ENCODE results near the gene EVA1A.

The EVA1A gene

DNA sequence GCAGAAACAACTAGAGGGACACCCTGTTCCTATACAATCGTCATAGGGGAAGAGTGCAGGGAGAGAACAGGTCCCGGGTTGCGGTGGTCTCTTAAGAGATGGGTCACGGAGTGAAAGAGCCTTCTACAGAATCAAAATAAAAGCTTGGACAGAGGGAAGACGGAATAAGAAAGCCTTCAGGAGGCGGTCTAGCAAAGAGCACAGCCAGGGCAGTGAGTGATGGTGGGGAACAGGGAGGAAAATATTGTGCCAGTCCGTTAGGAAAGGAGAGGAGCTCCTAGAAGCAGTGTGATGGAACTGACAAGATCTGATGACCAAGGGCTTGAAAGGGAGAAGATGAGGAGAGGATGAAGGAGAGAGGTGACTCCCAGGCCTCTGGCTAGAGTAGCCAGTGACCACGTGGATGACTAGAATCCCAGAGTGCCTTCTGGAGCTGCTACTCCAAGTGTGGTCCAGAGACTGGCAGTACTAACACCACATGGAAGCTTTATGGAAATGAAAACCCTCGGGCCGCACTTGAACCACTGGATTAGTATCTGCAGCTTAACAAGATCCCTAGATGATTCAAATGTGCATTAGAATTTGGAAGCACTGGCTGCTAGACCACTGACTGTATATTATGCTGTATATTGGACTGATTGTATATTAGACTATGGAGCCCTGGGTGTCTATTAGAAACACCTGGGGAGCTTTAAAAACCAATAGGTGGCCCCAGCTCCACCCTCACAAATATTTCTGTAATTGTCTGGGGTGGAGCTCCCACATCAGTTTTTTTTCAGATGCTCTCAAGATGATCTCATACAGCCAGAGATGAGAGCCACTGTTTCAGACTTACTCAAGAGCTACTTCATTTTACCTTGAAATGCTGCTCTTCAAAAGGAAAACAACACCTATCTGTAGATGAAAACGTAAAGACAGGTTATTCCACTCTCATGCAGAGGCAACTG lies 1.1 kb upstream of the EVA1A start:
- in situ Hi-C loops (cut with MboI; ENCODE audit: low pct_unique_long_range_greater_than_20kb, low sequenced_read_pairs, unreplicated experiment): no loop called here
- TF ChIP-seq, protein P1, sequence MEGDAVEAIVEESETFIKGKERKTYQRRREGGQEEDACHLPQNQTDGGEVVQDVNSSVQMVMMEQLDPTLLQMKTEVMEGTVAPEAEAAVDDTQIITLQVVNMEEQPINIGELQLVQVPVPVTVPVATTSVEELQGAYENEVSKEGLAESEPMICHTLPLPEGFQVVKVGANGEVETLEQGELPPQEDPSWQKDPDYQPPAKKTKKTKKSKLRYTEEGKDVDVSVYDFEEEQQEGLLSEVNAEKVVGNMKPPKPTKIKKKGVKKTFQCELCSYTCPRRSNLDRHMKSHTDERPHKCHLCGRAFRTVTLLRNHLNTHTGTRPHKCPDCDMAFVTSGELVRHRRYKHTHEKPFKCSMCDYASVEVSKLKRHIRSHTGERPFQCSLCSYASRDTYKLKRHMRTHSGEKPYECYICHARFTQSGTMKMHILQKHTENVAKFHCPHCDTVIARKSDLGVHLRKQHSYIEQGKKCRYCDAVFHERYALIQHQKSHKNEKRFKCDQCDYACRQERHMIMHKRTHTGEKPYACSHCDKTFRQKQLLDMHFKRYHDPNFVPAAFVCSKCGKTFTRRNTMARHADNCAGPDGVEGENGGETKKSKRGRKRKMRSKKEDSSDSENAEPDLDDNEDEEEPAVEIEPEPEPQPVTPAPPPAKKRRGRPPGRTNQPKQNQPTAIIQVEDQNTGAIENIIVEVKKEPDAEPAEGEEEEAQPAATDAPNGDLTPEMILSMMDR (IDR thresholded peaks at IDR 0.05; ENCODE audit: extremely low read depth, insufficient read depth, missing control alignments): no peak
- peak; percentile 44 for DNase-seq (ENCODE audit: low spot score)

DNA sequence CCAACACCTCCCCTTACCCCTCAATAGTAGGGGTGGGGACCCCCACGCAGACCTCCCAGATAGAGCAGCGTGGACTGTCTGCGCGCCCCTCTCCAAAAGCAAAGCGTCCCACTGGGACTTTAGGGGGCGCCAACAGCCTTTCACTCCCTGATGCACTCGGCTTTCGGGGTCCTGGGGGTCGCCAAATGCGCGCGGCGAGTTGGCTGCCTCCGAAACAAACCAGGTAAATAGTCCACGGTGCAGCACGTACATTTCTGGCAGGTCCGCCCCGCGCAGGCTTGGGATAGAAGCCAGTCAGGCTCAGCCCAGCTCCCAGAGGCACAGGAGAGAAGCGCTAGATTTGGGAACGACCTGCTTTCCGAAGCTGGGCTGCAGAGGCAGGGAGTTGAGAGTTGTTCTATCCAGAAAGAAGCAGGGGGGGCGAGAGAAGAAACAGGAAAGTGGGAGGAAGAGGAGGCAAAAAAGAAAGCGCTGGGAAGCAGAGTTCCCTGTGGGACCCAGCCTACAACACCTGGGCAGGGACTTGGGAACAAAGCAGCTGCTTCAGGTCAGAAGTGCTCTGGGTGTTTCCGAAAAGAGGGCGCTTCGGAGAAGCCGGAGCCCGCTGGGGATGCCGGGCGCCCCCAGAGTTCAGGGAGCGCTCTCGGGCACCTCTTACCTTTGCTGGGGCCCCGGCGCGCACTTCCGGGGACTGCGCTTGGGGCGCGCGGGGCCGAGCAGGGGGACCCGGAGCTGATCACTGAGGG lies 544 bp downstream of the EVA1A start:
- in situ Hi-C loops (cut with MboI; ENCODE audit: low pct_unique_long_range_greater_than_20kb, low sequenced_read_pairs, unreplicated experiment): no loop called here
- DNase-seq (ENCODE audit: low spot score): peak; percentile 39
- TF ChIP-seq, protein P1 (IDR thresholded peaks at IDR 0.05; ENCODE audit: extremely low read depth, insufficient read depth, missing control alignments): no peak

DNA sequence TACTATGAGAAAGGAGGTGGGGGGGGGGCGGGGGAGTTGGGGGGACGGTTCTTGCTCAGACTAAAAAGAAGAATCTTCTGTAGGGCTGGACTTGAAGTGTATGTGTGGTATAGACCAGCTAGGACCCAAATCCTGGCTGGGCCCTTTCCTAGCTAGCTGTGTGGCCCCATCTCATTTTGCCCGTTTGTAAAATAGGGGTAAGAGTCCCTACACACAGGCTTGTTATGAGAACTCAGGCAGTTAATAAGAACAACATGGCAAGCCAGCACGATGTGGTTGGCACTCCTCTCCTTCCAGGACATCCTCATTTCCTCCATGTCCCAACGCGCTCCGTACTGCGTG lies 1.1 kb downstream of the EVA1A start:
- TF ChIP-seq, protein P1 (IDR thresholded peaks at IDR 0.05; ENCODE audit: extremely low read depth, insufficient read depth, missing control alignments): no peak
- in situ Hi-C loops (cut with MboI; ENCODE audit: low pct_unique_long_range_greater_than_20kb, low sequenced_read_pairs, unreplicated experiment): no loop called here
- DNase-seq (ENCODE audit: low spot score): no peak

DNA sequence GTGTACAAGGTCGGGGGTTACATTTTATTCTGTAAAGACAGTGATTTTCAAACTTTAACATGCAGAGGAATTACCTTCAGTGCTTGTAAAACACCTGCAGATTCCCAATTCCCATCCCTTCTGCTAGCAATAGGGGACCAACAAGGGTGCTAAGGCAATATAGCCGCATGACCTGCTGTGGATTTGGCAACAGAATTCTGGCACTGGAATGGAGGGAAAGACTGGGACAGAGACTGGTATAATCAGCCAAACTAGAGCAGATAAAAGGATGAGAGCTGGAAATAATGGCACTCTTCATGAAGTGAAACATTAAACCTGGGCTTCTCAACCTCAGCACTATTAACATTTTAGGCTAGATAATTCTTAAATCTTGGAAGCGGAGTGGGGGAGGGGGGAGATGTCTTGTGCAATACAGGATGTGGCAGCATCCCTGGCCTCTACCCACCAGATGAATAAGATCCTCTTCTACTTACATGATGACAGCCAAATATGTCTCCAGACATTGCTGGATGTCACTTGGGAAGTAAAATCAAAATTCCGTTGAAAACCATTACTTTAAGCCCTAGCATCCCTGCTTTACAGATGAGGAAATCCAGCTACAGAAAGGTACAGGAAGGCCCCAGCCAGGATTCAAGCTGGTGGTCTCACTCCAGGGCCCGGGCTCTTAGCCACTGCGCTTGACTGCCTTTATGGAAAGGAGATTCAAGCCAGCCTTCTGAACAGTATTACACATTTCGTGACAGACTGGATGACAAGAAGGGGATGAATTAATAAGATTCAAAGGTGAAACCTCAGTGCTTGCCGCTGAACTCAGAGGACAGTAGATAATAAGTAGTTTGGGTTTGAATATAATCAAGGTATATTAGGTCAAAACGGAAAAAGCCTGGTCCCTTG lies 1.7 kb downstream of the EVA1A start:
- in situ Hi-C loops (cut with MboI; ENCODE audit: low pct_unique_long_range_greater_than_20kb, low sequenced_read_pairs, unreplicated experiment): no loop called here
- DNase-seq (ENCODE audit: low spot score): no peak
- TF ChIP-seq, protein P1 (IDR thresholded peaks at IDR 0.05; ENCODE audit: extremely low read depth, insufficient read depth, missing control alignments): no peak

DNA sequence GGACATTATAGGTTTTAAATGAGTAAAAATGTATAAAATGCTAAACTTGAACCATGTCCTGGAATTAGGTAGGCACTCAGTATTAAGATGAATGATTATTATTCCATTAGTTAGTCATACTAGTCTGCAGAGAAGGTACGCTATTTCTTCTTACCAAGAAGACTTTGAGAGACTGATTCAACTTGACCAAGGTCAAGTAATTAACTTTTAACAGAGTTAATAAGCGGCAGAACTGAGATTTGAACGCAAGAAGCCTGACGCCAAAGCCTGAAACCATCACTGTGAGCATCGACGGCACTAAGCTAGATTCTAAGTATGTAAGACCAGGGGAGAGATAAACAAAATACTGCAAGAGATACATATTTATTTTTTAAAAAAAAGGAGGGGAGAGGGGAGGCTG lies 2.6 kb downstream of the EVA1A start:
- TF ChIP-seq, protein P1 (IDR thresholded peaks at IDR 0.05; ENCODE audit: extremely low read depth, insufficient read depth, missing control alignments): no peak
- DNase-seq (ENCODE audit: low spot score): no peak
- in situ Hi-C loops (cut with MboI; ENCODE audit: low pct_unique_long_range_greater_than_20kb, low sequenced_read_pairs, unreplicated experiment): no loop called here
